SU-DHL-6 (cell line): Measurements from ENCODE around the gene ABHD17A.

Experiments
- CTCF ChIP-seq: fragments of 200-600 bp; sonication (generic); IDR thresholded peaks from one replicate; pipeline ENCODE4 v1.5.1; 2017; ENCODE audit warnings: antibody characterized with exemption, mild to moderate bottlenecking, low read length, moderate library complexity; ENCODE audit not compliant: insufficient read depth, poor library complexity, severe bottlenecking
- EZH2phosphoT487 ChIP-seq: fragments of 200-600 bp; sonication (generic), shearing (Covaris generic); conservative IDR thresholded peaks from 2 replicates; pipeline ENCODE4 v1.6.1; 2018; ENCODE audit warnings: mild to moderate bottlenecking, antibody characterized with exemption, low read length, moderate library complexity, mixed read lengths

DNA sequence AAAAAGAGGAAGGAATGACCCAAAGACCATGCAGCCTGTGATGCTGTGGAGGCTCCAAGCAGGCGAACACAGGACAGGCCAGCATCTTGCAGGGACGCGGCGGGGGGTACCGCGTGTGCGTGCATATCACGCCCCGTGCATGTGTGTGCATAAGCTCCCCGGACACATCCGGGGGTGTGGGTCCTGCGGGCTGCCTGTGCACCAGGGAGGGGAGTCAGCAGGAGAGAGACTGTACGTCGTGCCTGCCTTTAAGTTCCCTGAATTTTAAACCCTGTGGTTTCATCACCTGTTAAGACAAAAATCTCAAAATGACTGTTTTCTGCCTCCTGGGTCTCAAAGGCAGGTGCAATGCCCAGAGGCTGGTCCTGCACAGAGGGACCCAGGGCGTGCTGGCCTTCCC is 36.5 kb upstream of the ABHD17A start:
- TF ChIP-seq CTCF, result no peak
- TF ChIP-seq EZH2phosphoT487, result no peak
